HEK293 (cell line): ENCODE results near the gene EPG5.

Experiments used
- CTCF ChIA-PET: fragments of 350-600 bp; formaldehyde crosslinking; extraction: SDS; loops from one replicate; lab custom pipeline; 2021; ENCODE audit warnings: antibody characterized with exemption; lab: Yijun Ruan, JAX
- POLR2A ChIA-PET: fragments of 300-600 bp; formaldehyde crosslinking; extraction: SDS; loops from one replicate; lab custom pipeline; 2020; ENCODE audit warnings: antibody characterized with exemption, inconsistent platforms; lab: Yijun Ruan, JAX
- H3K27ac ChIP-seq: fragments of 200-500 bp; sonication (Bioruptor generic); 2 replicates; pipeline ENCODE4 v1.5.1; 2014; ENCODE audit warnings: low read depth, low read length, control low read depth, inconsistent platforms; ENCODE audit errors: extremely low read depth
- H3K36me3 ChIP-seq, 2 experiments: fragments of 200-500 bp in 1 of 2; sonication (Bioruptor generic) in 1 of 2; 1 replicate in 1 of 2; 2 replicates in 1 of 2; pipeline ENCODE4 v1.5.1; 2014 to 2017; ENCODE audit warnings: inconsistent platforms in 2 of 2, low read length in 2 of 2; ENCODE audit not compliant: control insufficient read depth in 2 of 2, insufficient read depth in 1 of 2
- H3K4me1 ChIP-seq: fragments of 200-500 bp; sonication (Bioruptor generic); 2 replicates; pipeline ENCODE4 v1.5.1; 2014; ENCODE audit warnings: mild to moderate bottlenecking, low read length, inconsistent platforms; ENCODE audit not compliant: control insufficient read depth, insufficient read depth
- H3K4me3 ChIP-seq: 2 replicates; pipeline ENCODE4 v1.5.1; 2011; ENCODE audit warnings: low read depth, mild to moderate bottlenecking, control low read depth, low read length, moderate library complexity
- H3K9me3 ChIP-seq: fragments of 200-500 bp; sonication (Bioruptor generic); 2 replicates; pipeline ENCODE4 v1.5.1; 2014; ENCODE audit warnings: low read depth, low read length, inconsistent platforms; ENCODE audit not compliant: control insufficient read depth, insufficient read depth
- GLI2 ChIP-seq: fragments of 450-650 bp; formaldehyde crosslinking; IDR thresholded peaks from 2 replicates; pipeline ENCODE4; 2017; ENCODE audit warnings: missing biosample characterization, missing genetic modification characterization, low read depth, borderline replicate concordance
- GLI4 ChIP-seq: fragments of 450-650 bp; formaldehyde crosslinking; IDR thresholded peaks from 2 replicates; pipeline ENCODE4 v1.5.1; 2016; ENCODE audit warnings: missing biosample characterization, missing genetic modification characterization
- KLF7 ChIP-seq: fragments of 450-650 bp; formaldehyde crosslinking; IDR thresholded peaks from 2 replicates; pipeline ENCODE4 v1.5.1; 2016; ENCODE audit warnings: missing biosample characterization, missing genetic modification characterization, borderline replicate concordance
- SETDB1 ChIP-seq: IDR thresholded peaks from one replicate; pipeline ENCODE4 v1.6.1; 2017; ENCODE audit warnings: mild to moderate bottlenecking, low read length, moderate library complexity, mixed read lengths; ENCODE audit not compliant: insufficient read length
- SP2 ChIP-seq: fragments of 450-650 bp; formaldehyde crosslinking; IDR thresholded peaks from 2 replicates; pipeline ENCODE4 v1.5.1; 2016; ENCODE audit warnings: missing biosample characterization, missing genetic modification characterization
- SP3 ChIP-seq: fragments of 450-650 bp; formaldehyde crosslinking; IDR thresholded peaks from 2 replicates; pipeline ENCODE4 v1.5.1; 2016; ENCODE audit warnings: missing biosample characterization, missing genetic modification characterization
- ZBTB48 ChIP-seq: fragments of 450-650 bp; formaldehyde crosslinking; IDR thresholded peaks from 2 replicates; pipeline ENCODE4 v1.5.1; 2016; ENCODE audit warnings: missing biosample characterization, missing genetic modification characterization
- ZFP37 ChIP-seq: fragments of 450-650 bp; formaldehyde crosslinking; IDR thresholded peaks from 2 replicates; pipeline ENCODE4 v1.5.1; 2016; ENCODE audit warnings: missing biosample characterization, missing genetic modification characterization
- ZNF146 ChIP-seq: fragments of 450-650 bp; formaldehyde crosslinking; IDR thresholded peaks from 2 replicates; pipeline ENCODE4 v1.5.1; 2016; ENCODE audit warnings: missing biosample characterization, missing genetic modification characterization
- ZNF19 ChIP-seq: fragments of 450-650 bp; formaldehyde crosslinking; IDR thresholded peaks from 2 replicates; pipeline ENCODE4; 2016; ENCODE audit warnings: missing biosample characterization, missing genetic modification characterization, low read depth
- ZNF2 ChIP-seq: fragments of 450-650 bp; formaldehyde crosslinking; IDR thresholded peaks from 2 replicates; pipeline ENCODE4 v1.5.1; 2016; ENCODE audit warnings: missing biosample characterization, missing genetic modification characterization
- ZNF202 ChIP-seq: fragments of 450-650 bp; formaldehyde crosslinking; IDR thresholded peaks from 2 replicates; pipeline ENCODE4 v1.5.1; 2016; ENCODE audit warnings: missing biosample characterization, missing genetic modification characterization, borderline replicate concordance
- ZNF37A ChIP-seq: fragments of 450-650 bp; IDR thresholded peaks from 2 replicates; pipeline ENCODE4 v1.5.1; 2018; ENCODE audit warnings: missing biosample characterization, missing genetic modification characterization
- ZNF510 ChIP-seq: fragments of 450-650 bp; formaldehyde crosslinking; IDR thresholded peaks from 2 replicates; pipeline ENCODE4 v1.5.1; 2018; ENCODE audit warnings: mild to moderate bottlenecking, missing genetic modification characterization, missing biosample characterization; ENCODE audit not compliant: insufficient replicate concordance
- ZNF514 ChIP-seq: fragments of 450-650 bp; formaldehyde crosslinking; IDR thresholded peaks from 2 replicates; pipeline ENCODE4 v1.5.1; 2016; ENCODE audit warnings: missing biosample characterization, missing genetic modification characterization
- ZNF585B ChIP-seq: fragments of 450-650 bp; formaldehyde crosslinking; IDR thresholded peaks from 2 replicates; pipeline ENCODE4 v1.5.1; 2016; ENCODE audit warnings: missing biosample characterization, missing genetic modification characterization
- ZNF624 ChIP-seq: fragments of 450-650 bp; formaldehyde crosslinking; IDR thresholded peaks from 2 replicates; pipeline ENCODE4 v1.5.1; 2017; ENCODE audit warnings: missing biosample characterization, missing genetic modification characterization
- ZNF776 ChIP-seq: fragments of 450-650 bp; formaldehyde crosslinking; IDR thresholded peaks from 2 replicates; pipeline ENCODE4 v1.5.0; 2017; ENCODE audit warnings: missing biosample characterization, missing genetic modification characterization, borderline replicate concordance
- ZSCAN16 ChIP-seq: fragments of 450-650 bp; formaldehyde crosslinking; IDR thresholded peaks from 2 replicates; pipeline ENCODE4 v1.5.1; 2016; ENCODE audit warnings: missing biosample characterization, missing genetic modification characterization
- TF ChIP-seq, protein P1 (sequence below): fragments of 450-650 bp; formaldehyde crosslinking; conservative IDR thresholded peaks from 2 replicates; pipeline ENCODE4 v1.5.1; 2016; ENCODE audit warnings: low read depth, missing biosample characterization, missing genetic modification characterization
- TF ChIP-seq, protein P2 (sequence below): fragments of 450-650 bp; formaldehyde crosslinking; IDR thresholded peaks from 2 replicates; pipeline ENCODE4 v1.5.1; 2016; ENCODE audit warnings: missing biosample characterization, missing genetic modification characterization
- TF ChIP-seq, protein P3 (sequence below): fragments of 450-650 bp; formaldehyde crosslinking; IDR thresholded peaks from 2 replicates; pipeline ENCODE4 v1.5.1; 2017; ENCODE audit warnings: missing biosample characterization, missing genetic modification characterization

EPG5 gene

DNA sequence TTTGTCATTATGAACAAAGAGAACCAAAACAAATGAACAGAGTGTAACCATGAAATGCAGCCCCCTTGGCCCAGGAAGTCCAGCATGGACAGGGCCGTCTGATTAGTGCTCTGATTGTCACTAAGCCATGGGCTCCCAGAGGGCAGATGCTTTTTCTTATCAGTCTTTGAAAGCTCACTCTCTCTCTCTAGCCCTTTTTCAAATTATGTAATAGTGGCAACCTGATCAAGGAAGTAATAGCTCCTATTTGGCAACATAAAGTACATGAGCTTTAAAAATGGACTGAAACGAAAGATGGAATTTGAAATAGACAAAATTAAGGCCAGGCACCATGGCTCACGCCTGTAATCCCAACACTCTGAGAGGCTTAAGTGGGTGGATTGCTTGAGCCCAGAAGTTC is 32.4 kb upstream of the EPG5 start:
- CTCF ChIA-PET, result no interaction called here
- no peaks in the 10 kb centered on the region for H3K9me3 ChIP-seq
- H3K4me1 ChIP-seq, result no peaks in the 10 kb centered on the region
- no peak overlapping the region for H3K4me3 ChIP-seq
- no peak overlapping the region for H3K27ac ChIP-seq
- no peaks in the 10 kb centered on the region; a peak in 1 of 3 replicates for H3K36me3 ChIP-seq
- TF ChIP-seq, protein P1, sequence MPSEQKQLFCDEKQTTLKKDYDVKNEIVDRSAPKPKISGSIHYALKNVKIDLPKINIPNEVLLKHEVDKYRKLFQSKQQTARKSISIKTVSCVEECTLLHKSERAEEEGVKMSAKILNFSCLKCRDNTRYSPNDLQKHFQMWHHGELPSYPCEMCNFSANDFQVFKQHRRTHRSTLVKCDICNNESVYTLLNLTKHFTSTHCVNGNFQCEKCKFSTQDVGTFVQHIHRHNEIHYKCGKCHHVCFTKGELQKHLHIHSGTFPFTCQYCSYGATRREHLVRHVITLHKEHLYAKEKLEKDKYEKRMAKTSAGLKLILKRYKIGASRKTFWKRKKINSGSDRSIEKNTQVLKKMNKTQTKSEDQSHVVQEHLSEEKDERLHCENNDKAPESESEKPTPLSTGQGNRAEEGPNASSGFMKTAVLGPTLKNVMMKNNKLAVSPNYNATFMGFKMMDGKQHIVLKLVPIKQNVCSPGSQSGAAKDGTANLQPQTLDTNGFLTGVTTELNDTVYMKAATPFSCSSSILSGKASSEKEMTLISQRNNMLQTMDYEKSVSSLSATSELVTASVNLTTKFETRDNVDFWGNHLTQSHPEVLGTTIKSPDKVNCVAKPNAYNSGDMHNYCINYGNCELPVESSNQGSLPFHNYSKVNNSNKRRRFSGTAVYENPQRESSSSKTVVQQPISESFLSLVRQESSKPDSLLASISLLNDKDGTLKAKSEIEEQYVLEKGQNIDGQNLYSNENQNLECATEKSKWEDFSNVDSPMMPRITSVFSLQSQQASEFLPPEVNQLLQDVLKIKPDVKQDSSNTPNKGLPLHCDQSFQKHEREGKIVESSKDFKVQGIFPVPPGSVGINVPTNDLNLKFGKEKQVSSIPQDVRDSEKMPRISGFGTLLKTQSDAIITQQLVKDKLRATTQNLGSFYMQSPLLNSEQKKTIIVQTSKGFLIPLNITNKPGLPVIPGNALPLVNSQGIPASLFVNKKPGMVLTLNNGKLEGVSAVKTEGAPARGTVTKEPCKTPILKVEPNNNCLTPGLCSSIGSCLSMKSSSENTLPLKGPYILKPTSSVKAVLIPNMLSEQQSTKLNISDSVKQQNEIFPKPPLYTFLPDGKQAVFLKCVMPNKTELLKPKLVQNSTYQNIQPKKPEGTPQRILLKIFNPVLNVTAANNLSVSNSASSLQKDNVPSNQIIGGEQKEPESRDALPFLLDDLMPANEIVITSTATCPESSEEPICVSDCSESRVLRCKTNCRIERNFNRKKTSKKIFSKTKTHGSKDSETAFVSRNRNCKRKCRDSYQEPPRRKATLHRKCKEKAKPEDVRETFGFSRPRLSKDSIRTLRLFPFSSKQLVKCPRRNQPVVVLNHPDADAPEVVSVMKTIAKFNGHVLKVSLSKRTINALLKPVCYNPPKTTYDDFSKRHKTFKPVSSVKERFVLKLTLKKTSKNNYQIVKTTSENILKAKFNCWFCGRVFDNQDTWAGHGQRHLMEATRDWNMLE (tag by site-specific recombination), result no peak
- TF ChIP-seq ZFP37 (tag by site-specific recombination) (no peak), ZSCAN16 (tag by site-specific recombination) (no peak), GLI4 (no peak), SETDB1 (no peak), ZNF19 (tag by site-specific recombination) (no peak), ZNF146 (no peak), SP3 (tag by site-specific recombination) (no peak), ZNF2 (tag by site-specific recombination) (no peak)
- TF ChIP-seq, all 188 proteins: peak for 0
- POLR2A ChIA-PET, result no interaction called here

DNA sequence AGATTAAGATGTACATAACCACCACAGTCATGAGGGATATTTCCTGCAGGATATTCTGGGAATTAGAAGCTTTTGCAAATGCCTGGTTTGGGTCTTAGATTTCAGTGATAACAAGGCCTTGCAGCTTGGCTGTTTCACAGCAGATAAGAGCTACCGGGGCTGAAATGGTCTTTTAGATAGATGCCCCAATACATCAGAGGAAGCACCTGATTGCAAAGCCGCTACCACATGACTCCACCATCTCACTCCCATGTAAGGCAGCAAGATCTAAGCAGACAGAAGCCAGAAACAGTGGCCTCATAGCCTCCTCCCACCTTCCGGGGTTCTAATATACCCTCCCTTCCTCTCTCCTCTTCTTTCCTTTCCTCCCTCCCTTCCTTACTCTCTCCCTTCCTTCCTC is 31.1 kb upstream of the EPG5 start:
- POLR2A ChIA-PET, result no interaction called here
- Histone ChIP-seq H3K27ac (no peak overlapping the region), H3K4me1 (no peaks in the 10 kb centered on the region; the same call in 1 of the 2 replicates), H3K4me3 (no peak overlapping the region), H3K9me3 (no peaks in the 10 kb centered on the region), H3K36me3 (no peaks in the 10 kb centered on the region; a peak in 1 of 3 replicates)
- CTCF ChIA-PET, result no interaction called here
- TF ChIP-seq ZNF37A (no peak), ZBTB48 (no peak), GLI2 (no peak), ZNF510 (tag by site-specific recombination) (no peak)
- TF ChIP-seq, protein P2, sequence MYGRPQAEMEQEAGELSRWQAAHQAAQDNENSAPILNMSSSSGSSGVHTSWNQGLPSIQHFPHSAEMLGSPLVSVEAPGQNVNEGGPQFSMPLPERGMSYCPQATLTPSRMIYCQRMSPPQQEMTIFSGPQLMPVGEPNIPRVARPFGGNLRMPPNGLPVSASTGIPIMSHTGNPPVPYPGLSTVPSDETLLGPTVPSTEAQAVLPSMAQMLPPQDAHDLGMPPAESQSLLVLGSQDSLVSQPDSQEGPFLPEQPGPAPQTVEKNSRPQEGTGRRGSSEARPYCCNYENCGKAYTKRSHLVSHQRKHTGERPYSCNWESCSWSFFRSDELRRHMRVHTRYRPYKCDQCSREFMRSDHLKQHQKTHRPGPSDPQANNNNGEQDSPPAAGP (tag by site-specific recombination), result no peak
- TF ChIP-seq, protein P3, sequence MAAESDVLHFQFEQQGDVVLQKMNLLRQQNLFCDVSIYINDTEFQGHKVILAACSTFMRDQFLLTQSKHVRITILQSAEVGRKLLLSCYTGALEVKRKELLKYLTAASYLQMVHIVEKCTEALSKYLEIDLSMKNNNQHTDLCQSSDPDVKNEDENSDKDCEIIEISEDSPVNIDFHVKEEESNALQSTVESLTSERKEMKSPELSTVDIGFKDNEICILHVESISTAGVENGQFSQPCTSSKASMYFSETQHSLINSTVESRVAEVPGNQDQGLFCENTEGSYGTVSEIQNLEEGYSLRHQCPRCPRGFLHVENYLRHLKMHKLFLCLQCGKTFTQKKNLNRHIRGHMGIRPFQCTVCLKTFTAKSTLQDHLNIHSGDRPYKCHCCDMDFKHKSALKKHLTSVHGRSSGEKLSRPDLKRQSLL (tag by site-specific recombination), result no peak

DNA sequence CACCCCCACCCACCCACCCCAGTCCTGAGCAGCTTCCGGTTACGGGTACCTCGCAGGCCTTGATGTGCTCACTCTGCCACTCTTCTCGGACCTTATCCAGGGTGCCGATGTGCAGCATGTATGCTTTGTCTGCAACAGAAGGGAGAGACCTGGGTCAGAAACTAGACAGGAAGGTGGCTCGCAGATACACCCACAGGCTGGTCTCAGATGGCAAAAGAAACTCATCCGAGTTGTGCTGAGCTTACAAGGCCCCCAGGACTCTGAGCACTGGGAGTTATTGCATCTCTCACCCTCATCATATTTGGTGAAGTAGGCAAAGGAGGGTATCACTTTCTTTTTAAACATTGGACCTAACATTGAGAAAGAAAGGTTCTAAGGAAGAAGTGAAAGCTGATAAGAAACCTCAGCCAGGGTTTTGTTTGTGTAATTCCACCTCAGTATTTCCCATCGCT is 30.6 kb upstream of the EPG5 start:
- H3K27ac ChIP-seq, result no peak overlapping the region
- CTCF ChIA-PET, result no interaction called here
- TF ChIP-seq ZNF776 (no peak), ZNF624 (no peak), ZNF202 (tag by site-specific recombination) (no peak), ZNF585B (tag by site-specific recombination) (no peak), ZNF514 (tag by site-specific recombination) (no peak), SP2 (tag by site-specific recombination) (no peak), KLF7 (tag by site-specific recombination) (no peak)
- TF ChIP-seq, all 188 proteins: peak for 0
- Histone ChIP-seq H3K4me3 (no peak overlapping the region), H3K9me3 (no peaks in the 10 kb centered on the region), H3K36me3 (no peaks in the 10 kb centered on the region; a peak in 1 of 3 replicates), H3K4me1 (no peaks in the 10 kb centered on the region; the same call in 1 of the 2 replicates)
- POLR2A ChIA-PET, result no interaction called here
